ENCODE data around the gene SHOX. TPM values are rescaled to one million over a fixed set of nuclear protein-coding genes. Genes with fewer than 3 reads are reported as not detected.

Gene SHOX
- polyA plus RNA-seq, 1 of the 3 experiments (the other 2 are of a cell fraction) = not detected

DNA sequence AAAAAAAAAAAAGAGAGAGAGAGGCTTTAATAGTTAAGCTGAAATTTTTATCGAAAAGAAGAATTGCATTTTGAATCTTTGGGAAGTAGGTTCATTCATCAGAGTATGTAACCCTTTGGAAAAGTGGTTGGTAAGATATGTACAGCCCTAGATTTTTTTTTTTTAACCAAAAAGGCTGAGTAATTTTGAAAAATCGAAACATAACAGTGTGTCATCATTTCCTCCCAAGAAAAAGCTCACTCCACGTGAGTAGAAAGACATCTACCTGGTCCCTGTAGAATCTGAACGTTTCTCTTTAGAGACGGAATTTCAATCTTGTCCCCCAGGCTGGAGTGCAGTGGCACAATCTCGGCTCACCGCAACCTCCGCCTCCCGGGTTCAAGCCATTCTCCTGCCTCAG, 16.2 kb downstream of the SHOX start:
- no peaks in the 10 kb centered on the region for H3K79me2 ChIP-seq (ENCODE audit: insufficient read depth)
- DNase-seq = no peak
- H3K4me3 ChIP-seq (ENCODE audit: low read depth in 2 of 2, low read length in 1 of 2) = no peak overlapping the region
- no peak overlapping the region for H3K4me2 ChIP-seq
- H3K9me3 ChIP-seq = no peaks in the 10 kb centered on the region
- H3K27me3 ChIP-seq (ENCODE audit: insufficient read depth) = peaks cover 52% of the 10 kb centered on the region
- H3K4me1 ChIP-seq (ENCODE audit: control insufficient read depth in 1 of 2, insufficient read depth in 2 of 2, low read depth in 1 of 2, low read length in 1 of 2) = no peaks in the 10 kb centered on the region
- no peak overlapping the region for H3K9ac ChIP-seq
- no peaks in the 10 kb centered on the region for H3F3A ChIP-seq (replicated peaks; ENCODE audit: insufficient read depth)
- WGBS (ENCODE audit: low lambda C conversion rate) = 8% methylated on average over 9 of the region's 9 CpGs
- H3K9me2 ChIP-seq = no peaks in the 10 kb centered on the region
- TF ChIP-seq TEAD4 (IDR thresholded peaks at IDR 0.05; ENCODE audit: borderline replicate concordance, insufficient read depth) (no peak), FOXJ3 (CRISPR knock-in tag; IDR thresholded peaks at IDR 0.05) (no peak), NFIC (IDR thresholded peaks at IDR 0.05; ENCODE audit: borderline replicate concordance) (no peak), SMC3 (IDR thresholded peaks at IDR 0.05; ENCODE audit: low read depth, low read length) (no peak), GABPA (IDR thresholded peaks at IDR 0.05; ENCODE audit: low read depth) (no peak), RAD21 (IDR thresholded peaks at IDR 0.05; ENCODE audit: low read length) (no peak), GATA2 (CRISPR knock-in tag; IDR thresholded peaks at IDR 0.05) (no peak), MXI1 (IDR thresholded peaks at IDR 0.05; ENCODE audit: low read depth, low read length) (no peak), RXRA (IDR thresholded peaks at IDR 0.05; ENCODE audit: borderline replicate concordance, low read depth) (no peak), FOSL2 (IDR thresholded peaks at IDR 0.05; ENCODE audit: borderline replicate concordance, low read depth) (no peak), ELF1 (IDR thresholded peaks at IDR 0.05) (no peak)
- TF ChIP-seq, protein P1, sequence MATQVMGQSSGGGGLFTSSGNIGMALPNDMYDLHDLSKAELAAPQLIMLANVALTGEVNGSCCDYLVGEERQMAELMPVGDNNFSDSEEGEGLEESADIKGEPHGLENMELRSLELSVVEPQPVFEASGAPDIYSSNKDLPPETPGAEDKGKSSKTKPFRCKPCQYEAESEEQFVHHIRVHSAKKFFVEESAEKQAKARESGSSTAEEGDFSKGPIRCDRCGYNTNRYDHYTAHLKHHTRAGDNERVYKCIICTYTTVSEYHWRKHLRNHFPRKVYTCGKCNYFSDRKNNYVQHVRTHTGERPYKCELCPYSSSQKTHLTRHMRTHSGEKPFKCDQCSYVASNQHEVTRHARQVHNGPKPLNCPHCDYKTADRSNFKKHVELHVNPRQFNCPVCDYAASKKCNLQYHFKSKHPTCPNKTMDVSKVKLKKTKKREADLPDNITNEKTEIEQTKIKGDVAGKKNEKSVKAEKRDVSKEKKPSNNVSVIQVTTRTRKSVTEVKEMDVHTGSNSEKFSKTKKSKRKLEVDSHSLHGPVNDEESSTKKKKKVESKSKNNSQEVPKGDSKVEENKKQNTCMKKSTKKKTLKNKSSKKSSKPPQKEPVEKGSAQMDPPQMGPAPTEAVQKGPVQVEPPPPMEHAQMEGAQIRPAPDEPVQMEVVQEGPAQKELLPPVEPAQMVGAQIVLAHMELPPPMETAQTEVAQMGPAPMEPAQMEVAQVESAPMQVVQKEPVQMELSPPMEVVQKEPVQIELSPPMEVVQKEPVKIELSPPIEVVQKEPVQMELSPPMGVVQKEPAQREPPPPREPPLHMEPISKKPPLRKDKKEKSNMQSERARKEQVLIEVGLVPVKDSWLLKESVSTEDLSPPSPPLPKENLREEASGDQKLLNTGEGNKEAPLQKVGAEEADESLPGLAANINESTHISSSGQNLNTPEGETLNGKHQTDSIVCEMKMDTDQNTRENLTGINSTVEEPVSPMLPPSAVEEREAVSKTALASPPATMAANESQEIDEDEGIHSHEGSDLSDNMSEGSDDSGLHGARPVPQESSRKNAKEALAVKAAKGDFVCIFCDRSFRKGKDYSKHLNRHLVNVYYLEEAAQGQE (IDR thresholded peaks at IDR 0.05; ENCODE audit: low read depth, low read length) = no peak
- TF ChIP-seq, protein P2, sequence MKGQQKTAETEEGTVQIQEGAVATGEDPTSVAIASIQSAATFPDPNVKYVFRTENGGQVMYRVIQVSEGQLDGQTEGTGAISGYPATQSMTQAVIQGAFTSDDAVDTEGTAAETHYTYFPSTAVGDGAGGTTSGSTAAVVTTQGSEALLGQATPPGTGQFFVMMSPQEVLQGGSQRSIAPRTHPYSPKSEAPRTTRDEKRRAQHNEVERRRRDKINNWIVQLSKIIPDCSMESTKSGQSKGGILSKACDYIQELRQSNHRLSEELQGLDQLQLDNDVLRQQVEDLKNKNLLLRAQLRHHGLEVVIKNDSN (IDR thresholded peaks at IDR 0.05; ENCODE audit: borderline replicate concordance, low read depth) = no peak
- no peak overlapping the region for H2AFZ ChIP-seq (ENCODE audit: low read depth)
- ChIA-PET POLR2A (no interaction called here), CTCF (no interaction called here)
- H3K36me3 ChIP-seq (replicated peaks in 1 of 2; ENCODE audit: control insufficient read depth in 1 of 2, insufficient read depth in 2 of 2, low read length in 1 of 2) = no peaks in the 10 kb centered on the region
- H3K27ac ChIP-seq (ENCODE audit: low read depth in 2 of 2, low read length in 1 of 2) = no peak overlapping the region
- no peaks in the 10 kb centered on the region for H4K20me1 ChIP-seq (ENCODE audit: insufficient read depth)

- H3K9me3 ChIP-seq = no peaks in the 10 kb centered on the region
- no peak overlapping the region for H3K9ac ChIP-seq
- H3K4me1 ChIP-seq (ENCODE audit: control insufficient read depth in 1 of 2, insufficient read depth in 2 of 2, low read depth in 1 of 2, low read length in 1 of 2) = no peaks in the 10 kb centered on the region
- POLR2A ChIA-PET = no interaction called here
- WGBS (ENCODE audit: low lambda C conversion rate) = 25% methylated on average over 14 of the region's 15 CpGs
- no peaks in the 10 kb centered on the region for H3K79me2 ChIP-seq (ENCODE audit: insufficient read depth)
- H3K27ac ChIP-seq (ENCODE audit: low read depth in 2 of 2, low read length in 1 of 2) = no peak overlapping the region
- TF ChIP-seq, protein P1 (IDR thresholded peaks at IDR 0.05; ENCODE audit: low read depth, low read length) = no peak
- TF ChIP-seq CHD2 (IDR thresholded peaks at IDR 0.05; ENCODE audit: low read length, partially characterized antibody) = no peak
- H2AFZ ChIP-seq (ENCODE audit: low read depth) = no peak overlapping the region
- peaks cover 72% of the 10 kb centered on the region for H3K27me3 ChIP-seq (ENCODE audit: insufficient read depth)
- no peak overlapping the region for H3K4me2 ChIP-seq
- peaks cover 4% of the 10 kb centered on the region for H3F3A ChIP-seq (replicated peaks; ENCODE audit: insufficient read depth)
- no peak overlapping the region for H3K4me3 ChIP-seq (ENCODE audit: low read depth in 2 of 2, low read length in 1 of 2)
- H3K9me2 ChIP-seq = no peaks in the 10 kb centered on the region
- no peaks in the 10 kb centered on the region for H4K20me1 ChIP-seq (ENCODE audit: insufficient read depth)
- no peaks in the 10 kb centered on the region for H3K36me3 ChIP-seq (replicated peaks in 1 of 2; ENCODE audit: control insufficient read depth in 1 of 2, insufficient read depth in 2 of 2, low read length in 1 of 2)
- CTCF ChIA-PET = no interaction called here
- DNase-seq = no peak
Measured at GRCh38 chrX:649166-649565, 18.6 kb downstream of the SHOX start.

Measured in SK-N-SH (cell line).